Keratinocyte (primary cell): ENCODE results near the gene TXNDC9. TPM values are rescaled to one million over a fixed set of nuclear protein-coding genes. Genes with fewer than 3 reads are reported as not detected.

Source experiments
- DNase-seq: peaks from one replicate; pipeline ENCODE4 v3.0.0-alpha.2; 2011; ENCODE audit warnings: low read depth, missing footprints, low spot score
- FAIRE-seq: peaks from 2 replicates; lab custom pipeline; 2011; peaks lifted over from hg19 to GRCh38; lab: Jason Lieb, UNC
- H2AFZ ChIP-seq: 2 replicates; pipeline ENCODE4 v1.6.0; 2012; ENCODE audit warnings: low read length, control low read depth, inconsistent platforms; ENCODE audit not compliant: control insufficient read depth
- H3K27ac ChIP-seq: 2 replicates; pipeline ENCODE4 v1.5.1; 2011; ENCODE audit warnings: low read length; ENCODE audit not compliant: control insufficient read depth, insufficient read depth
- H3K27me3 ChIP-seq: 3 replicates; pipeline ENCODE4 v1.6.0; 2011; ENCODE audit warnings: low read length; ENCODE audit not compliant: control insufficient read depth, insufficient read depth; ENCODE audit errors: extremely low read depth
- H3K36me3 ChIP-seq, 2 experiments: 2 replicates in 1 of 2; 3 replicates in 1 of 2; pipeline ENCODE4 v1.5.1; 2011; ENCODE audit warnings: low read length in 2 of 2, mild to moderate bottlenecking in 1 of 2; ENCODE audit not compliant: control insufficient read depth in 2 of 2, insufficient read depth in 2 of 2; ENCODE audit errors: extremely low read depth in 1 of 2
- H3K4me1 ChIP-seq: 3 replicates; pipeline ENCODE4 v1.5.1; 2011; ENCODE audit warnings: low read length; ENCODE audit not compliant: control insufficient read depth, insufficient read depth; ENCODE audit errors: extremely low read depth
- H3K4me2 ChIP-seq: 3 replicates; pipeline ENCODE4 v1.6.0; 2011; ENCODE audit warnings: low read depth, low read length; ENCODE audit not compliant: control insufficient read depth, insufficient read depth; ENCODE audit errors: extremely low read depth
- H3K4me3 ChIP-seq, 3 experiments: fragments of 200-600 bp in 1 of 3; sonication (generic) in 1 of 3; 2 replicates in 2 of 3; 3 replicates in 1 of 3; pipeline ENCODE4 v1.5.1; 2011 to 2016; ENCODE audit warnings: low read length in 3 of 3, mild to moderate bottlenecking in 3 of 3, control low read depth in 2 of 3, inconsistent platforms in 1 of 3, low read depth in 1 of 3, mixed read lengths in 1 of 3, mixed run types in 1 of 3, moderate library complexity in 1 of 3; ENCODE audit not compliant: control insufficient read depth in 2 of 3, insufficient read depth in 2 of 3; ENCODE audit errors: extremely low read depth in 1 of 3
- H3K79me2 ChIP-seq: 2 replicates; pipeline ENCODE4 v1.6.0; 2012; ENCODE audit warnings: low read length; ENCODE audit not compliant: control insufficient read depth, insufficient read depth
- H3K9ac ChIP-seq: 3 replicates; pipeline ENCODE4 v1.6.0; 2011; ENCODE audit warnings: low read length; ENCODE audit not compliant: control insufficient read depth, insufficient read depth; ENCODE audit errors: extremely low read depth
- H3K9me1 ChIP-seq: 3 replicates; pipeline ENCODE4 v1.6.0; 2011; ENCODE audit warnings: low read length; ENCODE audit not compliant: control insufficient read depth, insufficient read depth; ENCODE audit errors: extremely low read depth
- H3K9me3 ChIP-seq: 2 replicates; pipeline ENCODE4 v1.5.1; 2012; ENCODE audit warnings: low read depth, low read length; ENCODE audit not compliant: control insufficient read depth
- H4K20me1 ChIP-seq: 3 replicates; pipeline ENCODE4 v1.6.0; 2011; ENCODE audit warnings: low read length; ENCODE audit not compliant: control insufficient read depth, insufficient read depth; ENCODE audit errors: extremely low read depth
- EZH2 ChIP-seq: IDR thresholded peaks from one replicate; pipeline ENCODE4 v1.6.1; 2012; ENCODE audit warnings: inconsistent platforms, mild to moderate bottlenecking, low read length, moderate library complexity
- dilution Hi-C: fragments of 300-500 bp; cut with MboI; formaldehyde crosslinking; loops from one replicate; pipeline ENCODE4 v1.7.0; 2020; ENCODE audit warnings: low sequenced_read_pairs; ENCODE audit not compliant: extremely low pct_ligation_motif_present
- polyA plus RNA-seq, 5 experiments: library from polyadenylated mRNA; depleted of rRNA in 3 of 5; stranded (reverse) in 3 of 5; stranded (forward) in 1 of 5; unstranded in 1 of 5; fragments of >200 nt; gene quantifications; 1 replicate in 1 of 5; 2 replicates in 3 of 5; 3 replicates in 1 of 5; pipeline versions ENCODE4 v1.2.1 to v1.2.3, GENCODE V29; 2011 to 2012; ENCODE audit warnings: missing spikeins in 2 of 5, low read depth in 1 of 5, low replicate concordance in 1 of 5
- TF ChIP-seq, protein P1 (sequence below), 3 experiments: IDR thresholded peaks in 1 of 3; conservative IDR thresholded peaks in 1 of 3; optimal IDR thresholded peaks in 1 of 3; 2 replicates in 2 of 3; 3 replicates in 1 of 3; pipeline versions ENCODE3 to v1.5.1; 2011; ENCODE audit warnings: low read length in 3 of 3, mild to moderate bottlenecking in 3 of 3, moderate library complexity in 2 of 3, control low read depth in 1 of 3, inconsistent platforms in 1 of 3; ENCODE audit not compliant: insufficient read depth in 2 of 3; ENCODE audit errors: extremely low read depth in 1 of 3

Gene TXNDC9
- polyA plus RNA-seq, 1 donor (not counting 4 experiments of a cell fraction or from before 2014, with no cell fraction given), result 73.3 TPM

DNA sequence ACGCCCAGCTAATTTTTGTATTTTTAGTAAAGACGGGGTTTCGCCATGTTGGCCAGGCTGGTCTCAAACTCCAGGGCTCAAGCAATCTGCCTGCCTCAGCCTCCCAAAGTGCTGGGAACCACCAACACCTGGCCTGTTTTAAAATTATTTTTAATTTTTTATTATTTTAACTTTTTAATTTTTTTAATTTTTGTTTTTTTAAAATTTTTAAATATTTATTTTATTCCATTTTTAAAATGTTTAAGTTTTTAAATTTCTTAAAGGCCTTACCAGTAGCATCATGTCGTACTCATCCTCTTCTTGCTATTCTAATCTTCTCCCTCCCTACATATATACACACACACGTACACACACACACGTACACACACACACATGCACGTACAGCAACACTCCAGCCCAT is 36.6 kb downstream of the TXNDC9 start:
- H4K20me1 ChIP-seq, result no peaks in the 10 kb centered on the region
- no peak for TF ChIP-seq EZH2
- TF ChIP-seq, protein P1, sequence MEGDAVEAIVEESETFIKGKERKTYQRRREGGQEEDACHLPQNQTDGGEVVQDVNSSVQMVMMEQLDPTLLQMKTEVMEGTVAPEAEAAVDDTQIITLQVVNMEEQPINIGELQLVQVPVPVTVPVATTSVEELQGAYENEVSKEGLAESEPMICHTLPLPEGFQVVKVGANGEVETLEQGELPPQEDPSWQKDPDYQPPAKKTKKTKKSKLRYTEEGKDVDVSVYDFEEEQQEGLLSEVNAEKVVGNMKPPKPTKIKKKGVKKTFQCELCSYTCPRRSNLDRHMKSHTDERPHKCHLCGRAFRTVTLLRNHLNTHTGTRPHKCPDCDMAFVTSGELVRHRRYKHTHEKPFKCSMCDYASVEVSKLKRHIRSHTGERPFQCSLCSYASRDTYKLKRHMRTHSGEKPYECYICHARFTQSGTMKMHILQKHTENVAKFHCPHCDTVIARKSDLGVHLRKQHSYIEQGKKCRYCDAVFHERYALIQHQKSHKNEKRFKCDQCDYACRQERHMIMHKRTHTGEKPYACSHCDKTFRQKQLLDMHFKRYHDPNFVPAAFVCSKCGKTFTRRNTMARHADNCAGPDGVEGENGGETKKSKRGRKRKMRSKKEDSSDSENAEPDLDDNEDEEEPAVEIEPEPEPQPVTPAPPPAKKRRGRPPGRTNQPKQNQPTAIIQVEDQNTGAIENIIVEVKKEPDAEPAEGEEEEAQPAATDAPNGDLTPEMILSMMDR (optimal IDR thresholded peaks at IDR 0.05 in 1 of 3, IDR thresholded peaks at IDR 0.05 in 1 of 3, conservative IDR thresholded peaks at IDR 0.05 in 1 of 3; ENCODE audit: extremely low read depth in 1 of 3, insufficient read depth in 2 of 3, low read length in 3 of 3), result no peak
- H3K9ac ChIP-seq, result no peak overlapping the region
- no peaks in the 10 kb centered on the region for H3K9me3 ChIP-seq
- no peaks in the 10 kb centered on the region for H3K79me2 ChIP-seq
- dilution Hi-C loops, result no loop called here
- no peak overlapping the region for H3K27ac ChIP-seq
- H3K36me3 ChIP-seq, result no peaks in the 10 kb centered on the region
- DNase-seq (no peak), FAIRE-seq (no peak)
- H3K9me1 ChIP-seq, result no peaks in the 10 kb centered on the region
- H3K4me2 ChIP-seq, result no peak overlapping the region
- no peak overlapping the region for H3K4me3 ChIP-seq
- H2AFZ ChIP-seq, result no peak overlapping the region
- no peaks in the 10 kb centered on the region for H3K4me1 ChIP-seq
- no peaks in the 10 kb centered on the region for H3K27me3 ChIP-seq

DNA sequence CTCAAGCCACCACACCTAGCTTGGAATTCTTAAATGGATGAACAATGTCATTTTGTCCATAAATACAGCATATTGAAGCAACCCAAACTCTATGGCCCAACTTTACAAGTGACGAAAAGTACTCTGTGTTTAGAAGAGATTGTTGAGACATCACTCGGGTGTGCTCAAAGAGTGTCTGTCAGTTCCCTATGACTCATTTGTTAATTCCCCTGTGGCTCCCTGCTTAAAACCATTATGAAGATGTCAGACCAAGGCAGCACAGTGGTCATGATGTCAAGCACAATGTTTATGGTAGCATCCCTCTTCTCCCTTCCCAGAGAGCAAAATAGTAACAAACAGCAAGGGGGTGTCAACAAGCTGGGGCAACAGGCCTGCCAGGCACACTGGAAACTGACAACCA is 38.1 kb downstream of the TXNDC9 start:
- DNase-seq, result no peak

More for the DNA sequence above, 38.1 kb downstream of the TXNDC9 start:
- no peaks in the 10 kb centered on the region for H3K4me1 ChIP-seq
- no peak overlapping the region for H2AFZ ChIP-seq
- no peak for FAIRE-seq
- H3K9me3 ChIP-seq, result no peaks in the 10 kb centered on the region
- H3K79me2 ChIP-seq, result no peaks in the 10 kb centered on the region
- H3K27ac ChIP-seq, result no peak overlapping the region
- no peaks in the 10 kb centered on the region for H4K20me1 ChIP-seq
- H3K27me3 ChIP-seq, result no peaks in the 10 kb centered on the region
- no peaks in the 10 kb centered on the region for H3K36me3 ChIP-seq
- H3K9ac ChIP-seq, result no peak overlapping the region
- no peak overlapping the region for H3K4me3 ChIP-seq
- no peaks in the 10 kb centered on the region for H3K9me1 ChIP-seq
- TF ChIP-seq EZH2, result no peak
- TF ChIP-seq, protein P1 (optimal IDR thresholded peaks at IDR 0.05 in 1 of 3, IDR thresholded peaks at IDR 0.05 in 1 of 3, conservative IDR thresholded peaks at IDR 0.05 in 1 of 3; ENCODE audit: extremely low read depth in 1 of 3, insufficient read depth in 2 of 3, low read length in 3 of 3), result no peak
- no peak overlapping the region for H3K4me2 ChIP-seq
- dilution Hi-C loops, result no loop called here
